K562 (cell line): ENCODE results near the gene UCKL1. TPM values are rescaled to one million over a fixed set of nuclear protein-coding genes. Genes with fewer than 3 reads are reported as not detected.

Experiments used
- MBD2 ChIP-seq: sonication (generic); IDR thresholded peaks from 2 replicates; pipeline ENCODE4 v1.6.1; 2016; ENCODE audit warnings: low read depth, borderline replicate concordance
- NELFE ChIP-seq: IDR thresholded peaks from 2 replicates; pipeline ENCODE4 v1.6.1; 2011; ENCODE audit warnings: mild to moderate bottlenecking; ENCODE audit not compliant: insufficient read depth, insufficient read length
- NONO ChIP-seq, 2 experiments: fragments of 200-400 bp in 1 of 2; fragments of 450-650 bp in 1 of 2; formaldehyde crosslinking in 1 of 2; IDR thresholded peaks; 2 replicates each; pipeline ENCODE4 v1.6.1; 2017; ENCODE audit warnings: low read depth in 2 of 2, mild to moderate bottlenecking in 2 of 2, moderate library complexity in 2 of 2, low read length in 1 of 2
- PHB ChIP-seq: fragments of 250-450 bp; sonication (Bioruptor Pico); IDR thresholded peaks from 2 replicates; pipeline ENCODE4 v1.5.0; 2021
- POLR2G ChIP-seq: fragments of 200-400 bp; formaldehyde crosslinking; IDR thresholded peaks from 2 replicates; pipeline ENCODE4 v1.6.1; 2017; ENCODE audit warnings: low read depth, mild to moderate bottlenecking, antibody characterized with exemption, low read length, moderate library complexity
- RBM15 ChIP-seq: fragments of 200-400 bp; formaldehyde crosslinking; IDR thresholded peaks from 2 replicates; pipeline ENCODE4 v1.6.1; 2018; ENCODE audit warnings: mild to moderate bottlenecking, low read length, moderate library complexity; ENCODE audit not compliant: insufficient read depth
- SREBF1 ChIP-seq: fragments of 150-350 bp; IDR thresholded peaks from 2 replicates; pipeline ENCODE4 v1.6.1; 2014; ENCODE audit warnings: antibody characterized with exemption, low read depth, low read length, borderline replicate concordance
- TAF9B ChIP-seq: fragments of 450-650 bp; IDR thresholded peaks from 2 replicates; pipeline ENCODE4 v1.6.1; 2018; ENCODE audit warnings: mild to moderate bottlenecking; ENCODE audit not compliant: partially characterized antibody
- TOE1 ChIP-seq, 2 experiments: fragments of 450-650 bp in 1 of 2; sonication (generic) in 1 of 2; formaldehyde crosslinking in 1 of 2; IDR thresholded peaks; 2 replicates each; pipeline versions ENCODE4 v1.7.1 to v1.8.0; 2016 to 2022; ENCODE audit warnings: borderline replicate concordance in 2 of 2, mild to moderate bottlenecking in 2 of 2, antibody characterized with exemption in 1 of 2, inconsistent platforms in 1 of 2, low read depth in 1 of 2, missing genetic modification reagents in 1 of 2, moderate library complexity in 1 of 2
- ZNF696 ChIP-seq: fragments of 250-450 bp; sonication (Bioruptor Pico); conservative IDR thresholded peaks from 2 replicates; pipeline ENCODE4 v1.4.0; 2020; ENCODE audit warnings: mild to moderate bottlenecking, moderate library complexity
- ZSCAN29 ChIP-seq: fragments of 450-650 bp; IDR thresholded peaks from 2 replicates; pipeline ENCODE4 v1.6.1; 2017
- polyA plus RNA-seq, 8 experiments: library from polyadenylated mRNA; depleted of rRNA in 4 of 8; stranded (reverse) in 5 of 8; unstranded in 3 of 8; fragments of >200 nt; fragmentation: Nextera tagmentation in 2 of 8; fragmentation: Illumina TruSeq in 1 of 8; extraction: Ambion mirVana in 2 of 8; extraction: Trizol in 1 of 8; gene quantifications; 2 replicates each; pipeline versions ENCODE4 v1.2.1 to v1.2.3, GENCODE V29; 2011 to 2014; ENCODE audit warnings: inconsistent platforms in 1 of 8, missing spikeins in 1 of 8
- total RNA-seq, 7 experiments: library from RNA; depleted of rRNA in 6 of 7; stranded (reverse); fragments of >200 nt in 6 of 7; fragmentation: Illumina TruSeq in 2 of 7; extraction: Trizol in 2 of 7; gene quantifications; 2 replicates each; pipeline versions ENCODE4 v1.2.1 to v1.2.3, GENCODE V29; 2011 to 2021; ENCODE audit warnings: low replicate concordance in 1 of 7
- TF ChIP-seq, protein P1 (sequence below), 2 experiments: fragments of 450-650 bp; IDR thresholded peaks; 2 replicates each; pipeline ENCODE4 v1.6.1; 2016; ENCODE audit warnings: mild to moderate bottlenecking in 2 of 2, borderline replicate concordance in 1 of 2, low read depth in 1 of 2, moderate library complexity in 1 of 2
- TF ChIP-seq, protein P2 (sequence below): fragments of 250-450 bp; sonication (Bioruptor Pico); IDR thresholded peaks from 2 replicates; pipeline ENCODE4 v1.5.0; 2021
- TF ChIP-seq, protein P3 (sequence below), 2 experiments: fragments of 200-800 bp in 1 of 2; sonication (Bioruptor generic) in 1 of 2; sonication (generic) in 1 of 2; formaldehyde crosslinking in 1 of 2; IDR thresholded peaks in 1 of 2; conservative IDR thresholded peaks in 1 of 2; 2 replicates each; pipeline versions ENCODE4 v1.5.0 to v1.6.1; 2016 to 2020; ENCODE audit warnings: missing compliant biosample characterization in 1 of 2, missing genetic modification characterization in 1 of 2, missing genetic modification reagents in 1 of 2

Gene UCKL1
- total and polyA plus RNA-seq, 9 of the 15 experiments (the other 6 are each of a cell fraction or from before 2014, with no cell fraction given), result 3.1 to 52.8 (median 24.2) TPM

DNA sequence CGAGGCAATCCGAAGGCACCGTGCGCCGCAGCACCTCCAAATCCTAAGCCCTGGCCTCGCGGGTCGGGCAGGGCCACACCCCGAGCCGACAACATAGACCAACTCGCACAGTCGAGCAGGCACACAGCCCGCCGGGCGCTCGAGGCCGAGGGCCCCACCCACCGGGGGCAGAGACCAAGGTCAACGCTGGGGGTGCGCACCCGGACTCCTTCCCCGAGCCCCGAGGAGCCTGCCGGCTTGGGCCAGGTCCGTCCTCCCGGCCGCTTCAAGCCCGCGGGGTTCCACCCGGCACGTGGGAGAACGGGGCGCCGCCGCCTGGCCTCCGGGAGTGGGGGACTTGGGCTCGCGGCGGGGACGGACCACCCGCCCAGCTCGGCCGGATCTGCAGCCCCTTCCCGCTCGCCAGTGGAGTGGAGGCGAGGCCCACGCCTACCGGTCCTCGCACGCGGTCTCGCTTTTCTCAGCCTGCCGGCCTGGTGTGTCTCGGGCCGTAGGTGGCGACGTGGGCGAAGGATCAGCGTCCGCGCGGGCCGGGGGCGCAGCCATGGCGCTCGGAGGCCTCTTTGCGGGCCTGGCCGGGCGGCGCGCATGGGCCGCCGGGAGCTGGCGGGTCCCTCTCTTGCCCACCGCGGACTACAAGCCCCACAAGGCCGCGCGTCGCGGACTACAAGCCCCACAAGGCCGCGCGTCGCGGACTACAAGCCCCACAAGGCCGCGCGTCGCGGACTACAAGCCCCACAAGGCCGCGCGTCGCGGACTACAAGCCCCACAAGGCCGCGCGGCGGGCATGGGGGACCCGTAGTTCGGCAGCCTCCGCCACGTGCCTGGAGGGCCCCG, at the start of gene UCKL1 (continued):
- TF ChIP-seq, protein P1, sequence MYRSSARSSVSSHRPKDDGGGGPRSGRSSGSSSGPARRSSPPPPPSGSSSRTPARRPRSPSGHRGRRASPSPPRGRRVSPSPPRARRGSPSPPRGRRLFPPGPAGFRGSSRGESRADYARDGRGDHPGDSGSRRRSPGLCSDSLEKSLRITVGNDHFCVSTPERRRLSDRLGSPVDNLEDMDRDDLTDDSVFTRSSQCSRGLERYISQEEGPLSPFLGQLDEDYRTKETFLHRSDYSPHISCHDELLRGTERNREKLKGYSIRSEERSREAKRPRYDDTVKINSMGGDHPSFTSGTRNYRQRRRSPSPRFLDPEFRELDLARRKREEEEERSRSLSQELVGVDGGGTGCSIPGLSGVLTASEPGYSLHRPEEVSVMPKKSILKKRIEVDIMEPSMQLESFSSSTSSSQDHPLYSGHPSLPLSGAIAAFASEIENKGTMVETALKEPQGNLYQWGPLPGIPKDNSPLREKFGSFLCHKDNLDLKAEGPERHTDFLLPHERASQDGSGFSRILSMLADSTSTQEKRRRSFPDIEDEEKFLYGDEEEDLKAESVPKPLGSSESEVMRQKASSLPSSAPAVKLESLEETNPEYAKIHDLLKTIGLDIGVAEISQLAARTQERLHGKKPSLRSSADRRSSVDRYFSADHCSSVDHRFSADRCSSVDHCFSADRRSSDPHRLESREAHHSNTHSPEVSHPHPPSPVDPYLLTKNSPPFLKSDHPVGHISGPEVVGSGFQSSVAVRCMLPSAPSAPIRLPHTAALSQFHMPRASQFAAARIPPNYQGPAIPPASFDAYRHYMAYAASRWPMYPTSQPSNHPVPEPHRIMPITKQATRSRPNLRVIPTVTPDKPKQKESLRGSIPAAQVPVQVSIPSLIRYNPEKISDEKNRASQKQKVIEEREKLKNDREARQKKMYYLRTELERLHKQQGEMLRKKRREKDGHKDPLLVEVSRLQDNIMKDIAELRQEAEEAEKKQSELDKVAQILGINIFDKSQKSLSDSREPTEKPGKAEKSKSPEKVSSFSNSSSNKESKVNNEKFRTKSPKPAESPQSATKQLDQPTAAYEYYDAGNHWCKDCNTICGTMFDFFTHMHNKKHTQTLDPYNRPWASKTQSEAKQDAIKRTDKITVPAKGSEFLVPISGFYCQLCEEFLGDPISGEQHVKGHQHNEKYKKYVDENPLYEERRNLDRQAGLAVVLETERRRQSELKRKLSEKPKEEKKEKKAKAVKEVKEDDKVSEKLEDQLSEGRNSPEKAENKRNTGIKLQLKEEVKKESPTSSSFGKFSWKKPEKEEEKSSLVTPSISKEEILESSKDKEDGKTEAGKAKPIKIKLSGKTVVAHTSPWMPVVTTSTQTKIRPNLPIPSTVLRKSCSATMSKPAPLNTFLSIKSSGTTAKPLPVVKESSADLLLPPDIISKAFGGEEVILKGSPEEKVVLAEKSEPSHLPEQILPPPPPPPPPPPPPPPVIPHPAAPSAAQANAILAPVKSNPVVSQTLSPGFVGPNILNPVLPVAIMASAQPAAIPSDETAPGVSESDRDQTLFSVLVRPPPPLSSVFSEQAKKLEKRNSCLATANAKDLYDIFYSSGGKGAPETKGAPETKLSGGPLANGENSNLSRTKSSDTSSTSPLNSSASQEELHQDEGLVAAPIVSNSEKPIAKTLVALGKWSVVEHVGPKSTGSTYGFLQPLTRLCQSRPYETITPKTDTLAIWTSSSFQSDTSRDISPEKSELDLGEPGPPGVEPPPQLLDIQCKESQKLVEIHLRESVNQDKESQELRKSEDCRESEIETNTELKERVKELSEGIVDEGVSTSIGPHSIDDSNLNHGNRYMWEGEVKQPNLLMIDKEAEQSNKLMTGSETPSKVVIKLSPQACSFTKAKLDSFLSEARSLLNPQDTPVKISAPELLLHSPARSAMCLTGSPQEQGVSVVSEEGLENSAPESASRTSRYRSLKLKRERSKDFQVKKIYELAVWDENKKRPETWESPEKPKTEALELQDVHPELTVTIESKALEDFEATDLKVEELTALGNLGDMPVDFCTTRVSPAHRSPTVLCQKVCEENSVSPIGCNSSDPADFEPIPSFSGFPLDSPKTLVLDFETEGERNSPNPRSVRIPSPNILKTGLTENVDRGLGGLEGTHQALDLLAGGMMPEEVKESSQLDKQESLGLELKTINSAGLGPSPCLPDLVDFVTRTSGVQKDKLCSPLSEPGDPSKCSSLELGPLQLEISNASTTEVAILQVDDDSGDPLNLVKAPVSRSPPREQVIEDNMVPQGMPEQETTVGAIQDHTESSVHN (IDR thresholded peaks at IDR 0.05; ENCODE audit: borderline replicate concordance in 1 of 2, low read depth in 1 of 2), result no peak
- no peak for TF ChIP-seq RBM15
- no peak for TF ChIP-seq ZNF696 (CRISPR knock-in tag)
- TF ChIP-seq NONO (IDR thresholded peaks at IDR 0.05; ENCODE audit: low read depth in 2 of 2, low read length in 1 of 2), result peak; percentile 49 to 84; a peak in 2 of 4 replicates
- TF ChIP-seq SREBF1, result 0 out of 2 replicates have a peak, but pooled peaks have one; percentile 51
- TF ChIP-seq TOE1 (IDR thresholded peaks at IDR 0.05; ENCODE audit: borderline replicate concordance), result no peak
- TF ChIP-seq TOE1 (CRISPR knock-in tag; IDR thresholded peaks at IDR 0.05; ENCODE audit: borderline replicate concordance, low read depth), result no peak
- TF ChIP-seq, protein P2, sequence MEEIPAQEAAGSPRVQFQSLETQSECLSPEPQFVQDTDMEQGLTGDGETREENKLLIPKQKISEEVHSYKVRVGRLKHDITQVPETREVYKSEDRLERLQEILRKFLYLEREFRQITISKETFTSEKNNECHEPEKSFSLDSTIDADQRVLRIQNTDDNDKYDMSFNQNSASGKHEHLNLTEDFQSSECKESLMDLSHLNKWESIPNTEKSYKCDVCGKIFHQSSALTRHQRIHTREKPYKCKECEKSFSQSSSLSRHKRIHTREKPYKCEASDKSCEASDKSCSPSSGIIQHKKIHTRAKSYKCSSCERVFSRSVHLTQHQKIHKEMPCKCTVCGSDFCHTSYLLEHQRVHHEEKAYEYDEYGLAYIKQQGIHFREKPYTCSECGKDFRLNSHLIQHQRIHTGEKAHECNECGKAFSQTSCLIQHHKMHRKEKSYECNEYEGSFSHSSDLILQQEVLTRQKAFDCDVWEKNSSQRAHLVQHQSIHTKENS (CRISPR knock-in tag), result no peak
- no peak for TF ChIP-seq TAF9B
- TF ChIP-seq, protein P3, sequence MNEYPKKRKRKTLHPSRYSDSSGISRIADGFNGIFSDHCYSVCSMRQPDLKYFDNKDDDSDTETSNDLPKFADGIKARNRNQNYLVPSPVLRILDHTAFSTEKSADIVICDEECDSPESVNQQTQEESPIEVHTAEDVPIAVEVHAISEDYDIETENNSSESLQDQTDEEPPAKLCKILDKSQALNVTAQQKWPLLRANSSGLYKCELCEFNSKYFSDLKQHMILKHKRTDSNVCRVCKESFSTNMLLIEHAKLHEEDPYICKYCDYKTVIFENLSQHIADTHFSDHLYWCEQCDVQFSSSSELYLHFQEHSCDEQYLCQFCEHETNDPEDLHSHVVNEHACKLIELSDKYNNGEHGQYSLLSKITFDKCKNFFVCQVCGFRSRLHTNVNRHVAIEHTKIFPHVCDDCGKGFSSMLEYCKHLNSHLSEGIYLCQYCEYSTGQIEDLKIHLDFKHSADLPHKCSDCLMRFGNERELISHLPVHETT (CRISPR knock-in tag; conservative IDR thresholded peaks at IDR 0.05 in 1 of 2, IDR thresholded peaks at IDR 0.05 in 1 of 2), result peak in 1 of 2 experiments; percentile 90; a peak in 2 of 4 replicates
- no peak for TF ChIP-seq ZSCAN29
- peak; percentile 93 for TF ChIP-seq POLR2G
- peak; percentile 89 for TF ChIP-seq MBD2
- TF ChIP-seq NELFE, result no peak
- TF ChIP-seq PHB (CRISPR knock-in tag), result no peak
